Camera-type eye (tissue), 1 donor: Measurements from ENCODE around the gene PNPLA3. TPM values are rescaled to one million over a fixed set of nuclear protein-coding genes. Genes with fewer than 3 reads are reported as not detected.

Experiments
- total RNA-seq: library from RNA; depleted of rRNA; stranded (reverse); fragments of >200 nt; gene quantifications from one replicate; pipeline ENCODE4 v1.2.3, GENCODE V29; 2014

Gene PNPLA3, protein sequence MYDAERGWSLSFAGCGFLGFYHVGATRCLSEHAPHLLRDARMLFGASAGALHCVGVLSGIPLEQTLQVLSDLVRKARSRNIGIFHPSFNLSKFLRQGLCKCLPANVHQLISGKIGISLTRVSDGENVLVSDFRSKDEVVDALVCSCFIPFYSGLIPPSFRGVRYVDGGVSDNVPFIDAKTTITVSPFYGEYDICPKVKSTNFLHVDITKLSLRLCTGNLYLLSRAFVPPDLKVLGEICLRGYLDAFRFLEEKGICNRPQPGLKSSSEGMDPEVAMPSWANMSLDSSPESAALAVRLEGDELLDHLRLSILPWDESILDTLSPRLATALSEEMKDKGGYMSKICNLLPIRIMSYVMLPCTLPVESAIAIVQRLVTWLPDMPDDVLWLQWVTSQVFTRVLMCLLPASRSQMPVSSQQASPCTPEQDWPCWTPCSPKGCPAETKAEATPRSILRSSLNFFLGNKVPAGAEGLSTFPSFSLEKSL
- 47.3 TPM for total RNA-seq

DNA sequence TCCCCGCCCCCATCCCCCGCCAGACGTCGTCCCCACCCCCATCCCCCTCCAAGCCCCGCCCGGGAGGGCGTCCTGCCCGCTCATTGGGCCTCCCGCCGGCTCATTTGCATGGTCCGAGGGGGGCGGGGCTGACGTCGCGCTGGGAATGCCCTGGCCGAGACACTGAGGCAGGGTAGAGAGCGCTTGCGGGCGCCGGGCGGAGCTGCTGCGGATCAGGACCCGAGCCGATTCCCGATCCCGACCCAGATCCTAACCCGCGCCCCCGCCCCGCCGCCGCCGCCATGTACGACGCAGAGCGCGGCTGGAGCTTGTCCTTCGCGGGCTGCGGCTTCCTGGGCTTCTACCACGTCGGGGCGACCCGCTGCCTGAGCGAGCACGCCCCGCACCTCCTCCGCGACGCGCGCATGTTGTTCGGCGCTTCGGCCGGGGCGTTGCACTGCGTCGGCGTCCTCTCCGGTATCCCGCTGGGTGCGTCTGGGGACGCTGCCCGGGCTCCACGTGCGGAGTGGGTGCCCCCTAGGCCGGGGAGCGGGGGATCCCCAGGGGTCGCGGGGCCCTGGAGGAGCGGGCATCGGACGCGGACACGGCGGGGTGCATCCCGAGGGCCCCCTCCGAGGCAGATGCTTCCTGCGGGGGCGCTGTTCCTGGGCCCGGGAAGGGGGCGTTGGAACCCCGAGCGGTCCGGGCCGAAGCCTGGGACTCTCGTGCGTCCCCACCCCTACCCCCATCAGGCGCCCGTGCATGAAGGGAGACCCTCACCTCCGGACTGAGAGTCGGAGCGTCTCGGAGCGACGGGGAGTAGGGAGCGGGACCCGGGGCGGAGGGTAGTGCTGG is at the start of gene PNPLA3:
Gene PNPLA3, plus strand, starts transcription at position 175 of the 834 bp plus-strand sequence. Its CDS starts 107 bp downstream, at position 282.

DNA sequence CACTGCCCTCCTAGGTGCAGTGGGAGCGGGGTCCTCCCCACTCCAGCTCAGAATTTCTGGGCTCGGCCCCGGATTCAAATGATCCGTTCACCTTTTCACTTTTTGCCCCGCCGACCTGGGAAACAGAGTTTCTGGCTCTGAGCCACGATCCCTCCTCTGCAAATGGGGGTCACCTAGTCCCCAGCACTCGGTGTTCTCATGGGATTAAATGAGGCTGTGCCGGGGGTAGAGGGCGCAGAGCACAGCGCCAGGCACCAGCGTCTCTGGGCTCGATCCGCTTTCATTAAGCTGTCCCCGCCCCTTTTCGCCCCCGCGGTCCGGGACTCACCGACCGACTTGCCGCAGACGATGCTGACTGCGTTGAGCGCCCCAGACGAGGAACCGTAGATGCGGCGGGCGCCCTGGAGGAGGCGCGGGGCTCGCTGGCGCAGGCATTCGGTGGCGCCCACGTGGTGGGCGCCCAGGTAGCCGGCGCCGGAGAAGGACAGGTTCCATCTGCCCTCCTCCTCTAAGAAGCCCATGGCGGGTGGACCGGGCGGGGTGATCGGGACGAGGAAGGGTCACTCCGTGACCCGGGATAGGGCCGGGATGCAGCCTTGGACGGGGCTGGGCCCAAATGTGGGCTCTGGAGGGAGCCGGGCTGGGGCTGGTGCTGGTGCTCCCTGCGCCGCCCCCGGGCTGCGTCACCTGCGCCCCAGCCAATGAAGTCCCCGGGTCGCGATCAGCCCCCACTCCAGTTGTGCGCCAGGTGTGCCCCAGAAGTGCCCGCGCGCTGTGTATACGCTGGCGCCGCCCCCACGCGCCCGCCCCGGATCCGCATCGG is 32.0 kb upstream of the PNPLA3 start, which contains the start of gene PNPLA5:
Gene PNPLA5, minus strand, starts transcription at position 654 of the 823 bp plus-strand sequence. Its CDS starts 133 bp downstream, at position 521.

DNA sequence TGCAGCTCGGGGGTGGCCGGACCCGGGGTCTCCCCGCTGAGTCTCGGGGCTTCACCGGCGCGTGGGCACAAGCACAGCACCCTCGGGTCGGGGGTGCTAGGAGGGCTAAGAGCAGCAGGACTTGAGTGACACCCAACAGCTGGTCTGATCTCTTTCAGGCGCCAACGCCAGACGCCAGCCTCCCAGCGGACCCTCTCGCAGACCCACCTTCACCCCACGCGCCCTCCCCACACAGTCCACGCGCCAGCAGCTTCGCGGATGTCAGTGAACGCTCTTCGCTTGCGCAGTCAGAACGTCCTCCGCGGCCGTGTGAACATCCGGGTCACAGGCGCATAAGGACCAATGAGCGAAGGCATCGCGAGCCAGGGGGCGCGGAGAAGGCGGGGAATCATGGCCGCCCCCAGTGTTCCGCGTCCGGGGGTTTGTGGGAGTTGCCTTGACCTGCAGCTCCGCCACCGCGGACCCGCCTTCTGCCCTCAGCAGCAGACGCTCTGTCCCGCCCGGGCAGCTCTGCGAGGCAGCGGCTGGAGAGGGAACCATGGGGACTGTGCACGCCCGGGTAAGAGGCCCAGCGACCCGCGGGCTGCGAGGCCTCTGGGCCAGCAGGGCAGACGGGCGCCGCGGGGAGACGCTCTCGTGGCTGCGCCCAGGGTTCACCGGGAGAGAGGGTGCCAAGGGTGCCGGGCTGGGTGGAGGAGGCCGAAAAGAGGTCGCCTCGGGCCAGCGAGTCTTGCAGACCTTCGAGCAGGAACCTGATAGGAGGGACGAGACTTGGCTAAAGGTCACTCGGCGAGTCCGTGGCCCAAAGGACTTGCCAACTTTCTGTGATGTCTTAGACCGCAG is 31.7 kb downstream of the PNPLA3 start, which contains the start of gene SAMM50:
Gene SAMM50, plus strand, starts transcription at position 403 of the 843 bp plus-strand sequence. Its CDS starts 136 bp downstream, at position 539.

Other genes starting within 250 kb of the PNPLA3 start
- gene EFCAB6, start 111.5 kb upstream of the PNPLA3 start, total RNA-seq, result 15.9 TPM
- gene SULT4A1, start 61.3 kb upstream of the PNPLA3 start, total RNA-seq, result 10.0 TPM
- gene PNPLA5, start 31.8 kb upstream of the PNPLA3 start, total RNA-seq, result 0.16 TPM
- gene SAMM50, start 31.6 kb downstream of the PNPLA3 start, total RNA-seq, result 47.9 TPM
- 22.0 TPM for gene PARVB, start 100.5 kb downstream of the PNPLA3 start, total RNA-seq